ENCODE data around the gene TSPYL4. TPM values are rescaled to one million over a fixed set of nuclear protein-coding genes. Genes with fewer than 3 reads are reported as not detected.

Gene TSPYL4
- total and polyA plus RNA-seq, 8 donors: 2.3 to 33.5 (median 9.1) TPM

GRCh38 chr6:116268589-116269293 lies 14.9 kb upstream of the TSPYL4 start:
- Histone ChIP-seq H3K4me3 (no peak overlapping the region), H3K27ac (no peak overlapping the region), H3K36me3 (peaks cover 0 to 38% (median 33%) of the 10 kb centered on the region in 4 donors), H3K27me3 (no peaks in the 10 kb centered on the region), H3K4me1 (peaks cover 0 to 21% (median 13%) of the 10 kb centered on the region in 4 donors), H3K9me3 (peaks cover 0 to 6% (median 2%) of the 10 kb centered on the region in 4 donors)
- TF ChIP-seq POLR2AphosphoS5 (IDR thresholded peaks at IDR 0.05): no peak
- peak in 5 of 7 experiments; percentile 63 to 76 (median 71) for TF ChIP-seq CTCF (IDR thresholded peaks at IDR 0.05)
- intact Hi-C loops (cut with DNase I; ENCODE audit: low total_unique reads): loop anchor here (10.0 kb wide), 1 partner anchor 266 kb away; no protein-coding TSS in a partner anchor
- peak in 1 of 2 donors; percentile 85 for DNase-seq
- WGBS, 5 donors: 25 to 33% (median 27%) methylated on average over 3 of the region's 3 CpGs

DNA sequence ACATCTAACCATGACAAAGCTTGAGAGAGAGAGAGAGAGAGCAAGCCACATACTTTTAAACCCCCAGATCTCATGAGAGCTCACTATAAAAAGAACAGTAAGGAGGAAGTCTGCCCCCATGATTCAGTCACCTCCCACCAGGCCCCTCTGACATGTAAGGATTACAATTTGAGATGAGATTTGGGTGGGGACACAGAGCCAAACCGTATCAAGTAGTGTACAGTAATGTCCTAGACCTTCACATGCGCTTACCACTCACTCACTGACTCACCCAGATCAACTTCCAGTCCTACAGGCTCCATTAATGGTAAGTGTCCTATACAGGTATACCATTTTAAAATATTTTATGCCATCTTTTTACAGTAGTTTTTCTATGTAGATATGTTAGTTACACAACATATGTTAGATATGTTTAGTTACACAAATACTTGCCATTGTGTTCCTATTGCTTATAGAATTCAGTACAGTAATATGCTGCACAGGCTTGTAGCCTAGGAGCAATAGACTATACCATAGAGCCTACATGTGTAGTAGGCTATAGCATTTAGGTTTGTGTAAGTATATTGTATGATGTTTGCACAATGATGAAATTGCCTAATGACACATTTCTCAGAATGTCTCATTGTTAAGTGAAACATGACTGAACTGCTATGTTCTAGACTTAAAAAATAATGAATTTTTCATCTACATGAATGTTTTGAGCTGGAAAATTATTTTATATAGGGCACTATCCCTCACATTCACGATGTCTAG lies 14.1 kb upstream of the TSPYL4 start:
- H3K27ac ChIP-seq: no peak overlapping the region
- WGBS, 5 donors: 44 to 60% (median 49%) methylated on average over 3 of the region's 3 CpGs

GRCh38 chr6:116266803-116267202 lies 12.9 kb upstream of the TSPYL4 start:
- TF ChIP-seq CTCF (IDR thresholded peaks at IDR 0.05) (no peak), POLR2A (IDR thresholded peaks at IDR 0.05) (no peak), EP300 (IDR thresholded peaks at IDR 0.05) (no peak), POLR2AphosphoS5 (IDR thresholded peaks at IDR 0.05) (no peak)
- Histone ChIP-seq H3K36me3 (peaks cover 0 to 21% (median 17%) of the 10 kb centered on the region in 4 donors), H3K27me3 (no peaks in the 10 kb centered on the region), H3K27ac (no peak overlapping the region), H3K4me3 (no peak overlapping the region), H3K4me1 (peaks cover 0 to 21% (median 10%) of the 10 kb centered on the region in 4 donors), H3K9me3 (peaks cover 0 to 12% (median 6%) of the 10 kb centered on the region in 4 donors)
- intact Hi-C loops (cut with DNase I; ENCODE audit: low total_unique reads): loop anchor here (10.0 kb wide), 1 partner anchor 268 kb away; no protein-coding TSS in a partner anchor
- DNase-seq: no peak

More for the DNA sequence above, 14.1 kb upstream of the TSPYL4 start:
- intact Hi-C loops (cut with DNase I; ENCODE audit: low total_unique reads): loop anchor here (10.0 kb wide), 1 partner anchor 267 kb away; no protein-coding TSS in a partner anchor
- Histone ChIP-seq H3K9me3 (peaks cover 0 to 12% (median 6%) of the 10 kb centered on the region in 4 donors), H3K4me1 (peaks cover 0 to 21% (median 10%) of the 10 kb centered on the region in 4 donors), H3K36me3 (peaks cover 0 to 31% (median 26%) of the 10 kb centered on the region in 4 donors), H3K4me3 (no peak overlapping the region), H3K27me3 (no peaks in the 10 kb centered on the region)
- DNase-seq: no peak
- no peak for TF ChIP-seq POLR2AphosphoS5 (IDR thresholded peaks at IDR 0.05)
- no peak for TF ChIP-seq EP300 (IDR thresholded peaks at IDR 0.05)
- no peak for TF ChIP-seq POLR2A (IDR thresholded peaks at IDR 0.05)
- no peak for TF ChIP-seq CTCF (IDR thresholded peaks at IDR 0.05)

GRCh38 chr6:116265041-116265829 lies 11.4 kb upstream of the TSPYL4 start:
- Histone ChIP-seq H3K27me3 (no peaks in the 10 kb centered on the region), H3K9me3 (peaks cover 0 to 12% (median 6%) of the 10 kb centered on the region in 4 donors), H3K4me1 (peaks cover 0 to 15% (median 10%) of the 10 kb centered on the region in 4 donors), H3K27ac (no peak overlapping the region), H3K36me3 (peaks cover 0 to 13% (median 10%) of the 10 kb centered on the region in 4 donors), H3K4me3 (no peak overlapping the region)
- intact Hi-C loops (cut with DNase I; ENCODE audit: low total_unique reads): loop anchor here (10.0 kb wide), 1 partner anchor 270 kb away; no protein-coding TSS in a partner anchor
- peak; percentile 27 to 64 for DNase-seq
- TF ChIP-seq POLR2A (IDR thresholded peaks at IDR 0.05) (no peak), CTCF (IDR thresholded peaks at IDR 0.05) (no peak), POLR2AphosphoS5 (IDR thresholded peaks at IDR 0.05) (peak in 1 of 3 donors; percentile 39), EP300 (IDR thresholded peaks at IDR 0.05) (no peak)
- WGBS, 5 donors: 72 to 91% (median 77%) methylated on average over 2 to 4 of the region's 4 CpGs
